Cardiac muscle cell (in vitro differentiated cells and primary cell): ENCODE results near the gene ZNF439. TPM values are rescaled to one million over a fixed set of nuclear protein-coding genes. Genes with fewer than 3 reads are reported as not detected.
"Not testable (repeated sequence)": the region's sequence is repeated elsewhere in the genome, so short reads cannot be mapped to it uniquely, and the experiment has no call there.

ENCODE experiments used
- DNase-seq, 2 donors: peaks; one replicate each; pipeline versions ENCODE4 v3.0.0 to v3.0.0-alpha.2; 2010 to 2017; ENCODE audit warnings: low read depth in 1 of 2, low spot score in 1 of 2
- H3K27ac ChIP-seq: fragments of 200-600 bp; sonication (generic); 2 replicates; pipeline ENCODE4 v1.5.1; 2016
- H3K27me3 ChIP-seq: fragments of 200-600 bp; sonication (generic); 2 replicates; pipeline ENCODE4 v1.6.0; 2016; ENCODE audit warnings: control low read depth
- H3K36me3 ChIP-seq: fragments of 200-600 bp; sonication (generic); 2 replicates; pipeline ENCODE4 v1.5.1; 2016; ENCODE audit warnings: control low read depth
- H3K4me1 ChIP-seq: fragments of 200-600 bp; sonication (generic); 2 replicates; pipeline ENCODE4 v1.8.1; 2017; ENCODE audit warnings: low read depth, mild to moderate bottlenecking, mixed run types
- H3K4me3 ChIP-seq: fragments of 200-600 bp; sonication (generic); 2 replicates; pipeline ENCODE4 v1.5.1; 2016; ENCODE audit warnings: mild to moderate bottlenecking
- H3K9me3 ChIP-seq: fragments of 200-600 bp; sonication (generic); 2 replicates; pipeline ENCODE4 v1.5.1; 2017; ENCODE audit warnings: low read depth, mild to moderate bottlenecking, control low read depth
- polyA plus RNA-seq: library from polyadenylated mRNA; unstranded; fragments of >200 nt; fragmentation: Nextera tagmentation; extraction: Ambion mirVana; gene quantifications from 2 replicates; pipeline ENCODE4 v1.2.1, GENCODE V29; 2016
- total RNA-seq: library from RNA; depleted of rRNA; stranded (reverse); fragments of >200 nt; gene quantifications from 2 replicates; pipeline ENCODE4 v1.2.3, GENCODE V29; 2016
- TF ChIP-seq, protein P1 (sequence below): IDR thresholded peaks from 2 replicates; pipeline ENCODE4 v1.5.1; 2012; ENCODE audit warnings: low read depth, mild to moderate bottlenecking, low read length

Gene ZNF439
- total and polyA plus RNA-seq, 2 experiments from 2014 or later = 3.6 TPM; not detected in 1

- Histone ChIP-seq H3K27me3 (no peaks in the 10 kb centered on the region), H3K36me3 (no peaks in the 10 kb centered on the region), H3K27ac (peak overlapping the region; percentile 97), H3K4me1 (no peaks in the 10 kb centered on the region), H3K9me3 (no peaks in the 10 kb centered on the region), H3K4me3 (peak overlapping the region; percentile 65)
- DNase-seq = peak; percentile 30 to 53
- TF ChIP-seq, protein P1, sequence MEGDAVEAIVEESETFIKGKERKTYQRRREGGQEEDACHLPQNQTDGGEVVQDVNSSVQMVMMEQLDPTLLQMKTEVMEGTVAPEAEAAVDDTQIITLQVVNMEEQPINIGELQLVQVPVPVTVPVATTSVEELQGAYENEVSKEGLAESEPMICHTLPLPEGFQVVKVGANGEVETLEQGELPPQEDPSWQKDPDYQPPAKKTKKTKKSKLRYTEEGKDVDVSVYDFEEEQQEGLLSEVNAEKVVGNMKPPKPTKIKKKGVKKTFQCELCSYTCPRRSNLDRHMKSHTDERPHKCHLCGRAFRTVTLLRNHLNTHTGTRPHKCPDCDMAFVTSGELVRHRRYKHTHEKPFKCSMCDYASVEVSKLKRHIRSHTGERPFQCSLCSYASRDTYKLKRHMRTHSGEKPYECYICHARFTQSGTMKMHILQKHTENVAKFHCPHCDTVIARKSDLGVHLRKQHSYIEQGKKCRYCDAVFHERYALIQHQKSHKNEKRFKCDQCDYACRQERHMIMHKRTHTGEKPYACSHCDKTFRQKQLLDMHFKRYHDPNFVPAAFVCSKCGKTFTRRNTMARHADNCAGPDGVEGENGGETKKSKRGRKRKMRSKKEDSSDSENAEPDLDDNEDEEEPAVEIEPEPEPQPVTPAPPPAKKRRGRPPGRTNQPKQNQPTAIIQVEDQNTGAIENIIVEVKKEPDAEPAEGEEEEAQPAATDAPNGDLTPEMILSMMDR = no peak
These were observed 33.9 kb upstream of the ZNF439 start for GRCh38 chr19:11814700-11815035.

DNA sequence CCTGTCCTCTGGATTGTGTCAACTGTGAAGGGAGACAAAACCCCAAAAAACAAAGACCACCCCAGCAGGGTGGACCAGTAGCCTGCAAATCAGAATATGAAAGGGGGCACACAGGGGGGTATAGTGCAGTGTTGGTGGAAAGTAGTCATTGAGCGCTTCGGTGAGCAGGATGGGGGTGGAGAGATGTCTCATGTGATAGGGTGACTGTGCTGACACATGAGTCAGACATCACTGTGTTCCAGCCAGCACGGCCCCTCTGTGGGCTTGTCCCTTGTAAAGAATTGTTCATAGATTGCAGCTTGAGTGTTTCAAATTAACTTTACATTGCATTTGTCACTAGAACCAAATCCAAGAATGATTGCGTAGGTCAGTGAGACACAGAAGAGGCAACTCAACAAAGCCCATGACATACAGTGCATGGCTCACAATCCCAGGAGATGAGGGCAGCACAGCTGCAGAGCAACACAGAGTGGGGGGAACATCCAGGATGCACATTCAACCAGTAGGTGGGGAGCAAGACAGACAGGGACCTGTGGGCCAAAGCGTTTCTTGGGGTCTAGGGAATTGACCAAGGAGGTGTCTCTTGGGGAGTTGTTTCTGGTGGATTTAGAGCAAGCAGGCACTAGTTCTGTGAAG is 26.9 kb upstream of the ZNF439 start:
- H3K27ac ChIP-seq = no peak overlapping the region
- H3K27me3 ChIP-seq = no peaks in the 10 kb centered on the region
- peak in 1 of 2 donors; percentile 54 for DNase-seq
- no peaks in the 10 kb centered on the region for H3K4me1 ChIP-seq
- H3K4me3 ChIP-seq = no peak overlapping the region
- no peaks in the 10 kb centered on the region for H3K9me3 ChIP-seq
- TF ChIP-seq, protein P1 = no peak
- no peaks in the 10 kb centered on the region for H3K36me3 ChIP-seq

- not testable (repeated sequence) for H3K4me3 ChIP-seq, H3K4me1 ChIP-seq, H3K27me3 ChIP-seq, H3K27ac ChIP-seq, DNase-seq, H3K9me3 ChIP-seq
- H3K36me3 ChIP-seq = peaks cover 29% of the 10 kb centered on the region
These were observed 19.3 kb upstream of the ZNF439 start for GRCh38 chr19:11828957-11829876.

- Histone ChIP-seq H3K4me3 (no peak overlapping the region), H3K4me1 (no peaks in the 10 kb centered on the region), H3K9me3 (peaks cover 6% of the 10 kb centered on the region), H3K27ac (no peak overlapping the region), H3K27me3 (no peaks in the 10 kb centered on the region), H3K36me3 (peaks cover 29% of the 10 kb centered on the region)
- no peak for DNase-seq
- TF ChIP-seq, protein P1 = no peak
These were observed 16.1 kb upstream of the ZNF439 start for GRCh38 chr19:11832253-11832912.

GRCh38 chr19:11833541-11833940 is 15.0 kb upstream of the ZNF439 start:
- TF ChIP-seq, protein P1 = no peak
- Histone ChIP-seq H3K4me3 (no peak overlapping the region), H3K27ac (no peak overlapping the region), H3K27me3 (no peaks in the 10 kb centered on the region), H3K4me1 (no peaks in the 10 kb centered on the region), H3K36me3 (peaks cover 29% of the 10 kb centered on the region), H3K9me3 (peaks cover 6% of the 10 kb centered on the region)
- no peak for DNase-seq

GRCh38 chr19:11835626-11836066 is 12.9 kb upstream of the ZNF439 start:
- H3K27me3 ChIP-seq, H3K4me3 ChIP-seq, H3K9me3 ChIP-seq, H3K4me1 ChIP-seq, H3K27ac ChIP-seq: not testable (repeated sequence)
- peaks cover 29% of the 10 kb centered on the region for H3K36me3 ChIP-seq
- DNase-seq = peak in 1 of 2 donors; percentile 7
